Regular cardiac myocyte (primary cell): ENCODE data around the gene MATR3. TPM values are rescaled to one million over a fixed set of nuclear protein-coding genes. Genes with fewer than 3 reads are reported as not detected.

Source experiments
- total RNA-seq: library from RNA; depleted of rRNA; stranded (reverse); fragments of >200 nt; gene quantifications from 2 replicates; pipeline ENCODE4 v1.2.3, GENCODE V29; 2014

Gene MATR3
- 226 and 241 TPM in 2 replicates for total RNA-seq

GRCh38 chr5:139293507-139294373 is at the start of gene MATR3:
TSS of gene MATR3 (plus strand) at chr5:139293740. CDS start at chr5:139307416, 13,676 bp downstream.

GRCh38 chr5:139341689-139342422 is 48.3 kb downstream of the MATR3 start, which contains the start of gene PAIP2:
TSS of gene PAIP2 (plus strand) at chr5:139341854. CDS start at chr5:139363785, 21,931 bp downstream.

Other genes with a start within 250 kb of the MATR3 start
- gene SIL1, start 95.4 kb upstream of the MATR3 start, total RNA-seq: 70.2 and 106 TPM in 2 replicates
- gene PAIP2, start 48.1 kb downstream of the MATR3 start, total RNA-seq: 81.5 and 118 TPM in 2 replicates
- not detected in 2 replicates for gene SLC23A1, start 89.6 kb downstream of the MATR3 start, total RNA-seq
- not detected in 2 replicates for gene MZB1, start 96.2 kb downstream of the MATR3 start, total RNA-seq
- gene PROB1, start 101.4 kb downstream of the MATR3 start, total RNA-seq: 1.1 and 1.2 TPM in 2 replicates
- gene SPATA24, start 110.3 kb downstream of the MATR3 start, total RNA-seq: 4.5 and 5.2 TPM in 2 replicates
- gene DNAJC18, start 145.8 kb downstream of the MATR3 start, total RNA-seq: 5.4 and 7.3 TPM in 2 replicates
- 3.4 and 9.2 TPM in 2 replicates for gene ECSCR, start 169.0 kb downstream of the MATR3 start, total RNA-seq
- gene SMIM33, start 177.3 kb downstream of the MATR3 start, total RNA-seq: under 0.01 TPM in 1 of 2 replicates, not detected in the other
- gene STING1, start 189.0 kb downstream of the MATR3 start, total RNA-seq: 16.9 and 27.8 TPM in 2 replicates